ENCODE measurements around the gene DENND1A.
"Not testable (repeated sequence)": the region's sequence is repeated elsewhere in the genome, so short reads cannot be mapped to it uniquely, and the experiment has no call there.

DENND1A gene

GRCh38 chr9:123401879-123402513, 527.9 kb downstream of the DENND1A start:
- Histone ChIP-seq H3K27ac (ENCODE audit: low read depth, low read length) (no peak overlapping the region), H3K27me3 (ENCODE audit: insufficient read depth, low read length) (no peaks in the 10 kb centered on the region), H3K9ac (ENCODE audit: low read depth, low read length) (no peak overlapping the region), H3K4me1 (ENCODE audit: insufficient read depth, low read length) (peaks cover 17% of the 10 kb centered on the region), H3K9me3 (ENCODE audit: insufficient read depth, low read depth, low read length) (no peaks in the 10 kb centered on the region), H3K4me3 (ENCODE audit: low read length) (no peak overlapping the region), H3K36me3 (ENCODE audit: insufficient read depth, low read length) (no peaks in the 10 kb centered on the region)
- WGBS: 51% methylated on average over 9 of the region's 9 CpGs

- peaks cover 8% of the 10 kb centered on the region for H3K4me1 ChIP-seq (ENCODE audit: insufficient read depth, low read length)
- no peak overlapping the region for H3K4me3 ChIP-seq (ENCODE audit: low read length)
- H3K9ac ChIP-seq (ENCODE audit: low read depth, low read length): no peak overlapping the region
- H3K27ac ChIP-seq (ENCODE audit: low read depth, low read length): no peak overlapping the region
- H3K9me3 ChIP-seq (ENCODE audit: insufficient read depth, low read depth, low read length): no peaks in the 10 kb centered on the region
- WGBS: 89% methylated on average over 13 of the region's 13 CpGs
- no peaks in the 10 kb centered on the region for H3K36me3 ChIP-seq (ENCODE audit: insufficient read depth, low read length)
- H3K27me3 ChIP-seq (ENCODE audit: insufficient read depth, low read length): no peaks in the 10 kb centered on the region
Measured at GRCh38 chr9:123400926-123401503, 528.9 kb downstream of the DENND1A start.

GRCh38 chr9:123399803-123400378, 530.0 kb downstream of the DENND1A start:
- peaks cover 8% of the 10 kb centered on the region for H3K4me1 ChIP-seq (ENCODE audit: insufficient read depth, low read length)
- no peaks in the 10 kb centered on the region for H3K27me3 ChIP-seq (ENCODE audit: insufficient read depth, low read length)
- H3K9me3 ChIP-seq (ENCODE audit: insufficient read depth, low read depth, low read length): no peaks in the 10 kb centered on the region
- no peak overlapping the region for H3K27ac ChIP-seq (ENCODE audit: low read depth, low read length)
- H3K9ac ChIP-seq (ENCODE audit: low read depth, low read length): no peak overlapping the region
- no peaks in the 10 kb centered on the region for H3K36me3 ChIP-seq (ENCODE audit: insufficient read depth, low read length)
- H3K4me3 ChIP-seq (ENCODE audit: low read length): no peak overlapping the region
- WGBS: 75% methylated on average over 11 of the region's 11 CpGs

- H3K9me3 ChIP-seq (ENCODE audit: insufficient read depth, low read depth, low read length); H3K9ac ChIP-seq (ENCODE audit: low read depth, low read length); H3K36me3 ChIP-seq (ENCODE audit: insufficient read depth, low read length); H3K4me1 ChIP-seq (ENCODE audit: insufficient read depth, low read length); H3K27ac ChIP-seq (ENCODE audit: low read depth, low read length); H3K27me3 ChIP-seq (ENCODE audit: insufficient read depth, low read length); H3K4me3 ChIP-seq (ENCODE audit: low read length): not testable (repeated sequence)
- 93% methylated on average over 14 of the region's 14 CpGs for WGBS
Measured at GRCh38 chr9:123398938-123399337, 531.0 kb downstream of the DENND1A start.

- H3K27me3 ChIP-seq (ENCODE audit: insufficient read depth, low read length): no peaks in the 10 kb centered on the region
- no peak overlapping the region for H3K9ac ChIP-seq (ENCODE audit: low read depth, low read length)
- H3K27ac ChIP-seq (ENCODE audit: low read depth, low read length): no peak overlapping the region
- WGBS: 95% methylated on average over 4 of the region's 4 CpGs
- H3K4me3 ChIP-seq (ENCODE audit: low read length): no peak overlapping the region
- peaks cover 8% of the 10 kb centered on the region for H3K4me1 ChIP-seq (ENCODE audit: insufficient read depth, low read length)
- no peaks in the 10 kb centered on the region for H3K36me3 ChIP-seq (ENCODE audit: insufficient read depth, low read length)
- peaks cover 1% of the 10 kb centered on the region; the same call in 1 of the 2 replicates for H3K9me3 ChIP-seq (ENCODE audit: insufficient read depth, low read depth, low read length)
Measured at GRCh38 chr9:123397975-123398374, 532.0 kb downstream of the DENND1A start.

- Histone ChIP-seq H3K9me3 (ENCODE audit: insufficient read depth, low read depth, low read length) (peaks cover 5% of the 10 kb centered on the region; the same call in 1 of the 2 replicates), H3K27ac (ENCODE audit: low read depth, low read length) (no peak overlapping the region), H3K27me3 (ENCODE audit: insufficient read depth, low read length) (no peaks in the 10 kb centered on the region), H3K36me3 (ENCODE audit: insufficient read depth, low read length) (no peaks in the 10 kb centered on the region), H3K4me3 (ENCODE audit: low read length) (no peak overlapping the region), H3K9ac (ENCODE audit: low read depth, low read length) (no peak overlapping the region), H3K4me1 (ENCODE audit: insufficient read depth, low read length) (no peaks in the 10 kb centered on the region)
- WGBS: 92% methylated on average over 24 of the region's 24 CpGs
Measured at GRCh38 chr9:123395689-123396511, 534.0 kb downstream of the DENND1A start.

- 88% methylated on average over 4 of the region's 5 CpGs for WGBS
- peaks cover 5% of the 10 kb centered on the region; the same call in 1 of the 2 replicates for H3K9me3 ChIP-seq (ENCODE audit: insufficient read depth, low read depth, low read length)
- no peak overlapping the region for H3K4me3 ChIP-seq (ENCODE audit: low read length)
- H3K27ac ChIP-seq (ENCODE audit: low read depth, low read length): no peak overlapping the region
- H3K9ac ChIP-seq (ENCODE audit: low read depth, low read length): no peak overlapping the region
- H3K27me3 ChIP-seq (ENCODE audit: insufficient read depth, low read length): no peaks in the 10 kb centered on the region
- H3K36me3 ChIP-seq (ENCODE audit: insufficient read depth, low read length): no peaks in the 10 kb centered on the region
- H3K4me1 ChIP-seq (ENCODE audit: insufficient read depth, low read length): peaks cover 1% of the 10 kb centered on the region; the same call in 1 of the 2 replicates
Measured at GRCh38 chr9:123395276-123395688, 534.6 kb downstream of the DENND1A start.

GRCh38 chr9:123394291-123395235, 535.4 kb downstream of the DENND1A start:
- H3K27me3 ChIP-seq (ENCODE audit: insufficient read depth, low read length): no peaks in the 10 kb centered on the region
- H3K4me3 ChIP-seq (ENCODE audit: low read length): no peak overlapping the region
- WGBS: 84% methylated on average over 16 of the region's 16 CpGs
- H3K4me1 ChIP-seq (ENCODE audit: insufficient read depth, low read length): peaks cover 4% of the 10 kb centered on the region; the same call in 1 of the 2 replicates
- no peak overlapping the region for H3K9ac ChIP-seq (ENCODE audit: low read depth, low read length)
- H3K36me3 ChIP-seq (ENCODE audit: insufficient read depth, low read length): no peaks in the 10 kb centered on the region
- H3K27ac ChIP-seq (ENCODE audit: low read depth, low read length): no peak overlapping the region
- H3K9me3 ChIP-seq (ENCODE audit: insufficient read depth, low read depth, low read length): peaks cover 5% of the 10 kb centered on the region; the same call in 1 of the 2 replicates

GRCh38 chr9:123392802-123393201, 537.1 kb downstream of the DENND1A start:
- Histone ChIP-seq H3K4me1 (ENCODE audit: insufficient read depth, low read length) (peaks cover 4% of the 10 kb centered on the region; the same call in 1 of the 2 replicates), H3K36me3 (ENCODE audit: insufficient read depth, low read length) (no peaks in the 10 kb centered on the region), H3K9ac (ENCODE audit: low read depth, low read length) (no peak overlapping the region), H3K27me3 (ENCODE audit: insufficient read depth, low read length) (no peaks in the 10 kb centered on the region), H3K9me3 (ENCODE audit: insufficient read depth, low read depth, low read length) (peaks cover 5% of the 10 kb centered on the region; the same call in 1 of the 2 replicates), H3K4me3 (ENCODE audit: low read length) (no peak overlapping the region), H3K27ac (ENCODE audit: low read depth, low read length) (no peak overlapping the region)
- WGBS: 96% methylated on average over 4 of the region's 4 CpGs

GRCh38 chr9:123391946-123392345, 538.0 kb downstream of the DENND1A start:
- no peaks in the 10 kb centered on the region for H3K27me3 ChIP-seq (ENCODE audit: insufficient read depth, low read length)
- peaks cover 4% of the 10 kb centered on the region; the same call in 1 of the 2 replicates for H3K4me1 ChIP-seq (ENCODE audit: insufficient read depth, low read length)
- no peak overlapping the region for H3K27ac ChIP-seq (ENCODE audit: low read depth, low read length)
- no peaks in the 10 kb centered on the region for H3K36me3 ChIP-seq (ENCODE audit: insufficient read depth, low read length)
- no peak overlapping the region for H3K4me3 ChIP-seq (ENCODE audit: low read length)
- no peak overlapping the region for H3K9ac ChIP-seq (ENCODE audit: low read depth, low read length)
- peaks cover 5% of the 10 kb centered on the region; the same call in 1 of the 2 replicates for H3K9me3 ChIP-seq (ENCODE audit: insufficient read depth, low read depth, low read length)
- 92% methylated on average over 28 of the region's 28 CpGs for WGBS
